Fibroblast of skin of right quadriceps (primary cell): Measurements from ENCODE around the gene DRAM1.
"Not testable (repeated sequence)": the region's sequence is repeated elsewhere in the genome, so short reads cannot be mapped to it uniquely, and the experiment has no call there.

ENCODE experiments used
- DNase-seq: peaks from one replicate; pipeline ENCODE4 v3.0.0-alpha.2; 2013

Gene DRAM1

DNA sequence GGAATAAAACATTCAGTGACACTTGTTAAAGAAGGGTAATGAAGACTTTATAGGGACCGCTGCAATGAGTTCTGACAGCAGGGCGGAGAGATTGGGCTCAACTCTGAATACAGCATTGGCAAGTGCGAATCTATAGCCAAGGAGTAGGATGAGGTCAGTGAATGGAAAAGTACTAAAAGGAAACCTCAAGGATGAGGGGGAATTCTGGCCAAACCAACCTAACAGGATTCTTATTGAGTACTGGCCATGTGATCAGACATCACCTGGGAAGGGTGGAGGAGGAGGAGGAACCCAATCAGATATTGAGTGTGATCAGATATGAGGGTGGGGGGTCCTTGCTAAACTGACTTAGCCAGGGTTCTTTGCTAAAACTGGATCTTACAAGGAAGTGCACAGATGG is 31.0 kb downstream of the DRAM1 start:
- DNase-seq = no peak

DNA sequence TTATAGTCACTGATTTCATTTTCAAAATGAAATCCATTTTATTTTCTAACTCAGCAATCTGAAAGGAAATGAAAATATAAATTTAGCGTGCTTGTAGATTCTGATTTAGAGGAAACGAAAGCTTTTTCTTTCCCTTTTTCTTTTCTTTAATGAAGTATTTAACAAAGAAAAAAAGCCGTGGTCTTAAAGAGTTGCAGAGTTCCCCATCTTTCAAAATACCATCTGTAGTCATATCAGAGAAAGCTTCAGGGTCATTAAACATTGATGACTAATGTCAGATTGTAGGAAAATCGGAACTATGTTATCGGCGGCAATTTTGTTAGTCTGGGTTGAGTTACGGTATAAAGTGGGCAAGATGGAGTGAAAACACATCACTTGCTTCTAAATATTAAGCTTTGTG is 32.3 kb downstream of the DRAM1 start:
- DNase-seq = no peak

DNA sequence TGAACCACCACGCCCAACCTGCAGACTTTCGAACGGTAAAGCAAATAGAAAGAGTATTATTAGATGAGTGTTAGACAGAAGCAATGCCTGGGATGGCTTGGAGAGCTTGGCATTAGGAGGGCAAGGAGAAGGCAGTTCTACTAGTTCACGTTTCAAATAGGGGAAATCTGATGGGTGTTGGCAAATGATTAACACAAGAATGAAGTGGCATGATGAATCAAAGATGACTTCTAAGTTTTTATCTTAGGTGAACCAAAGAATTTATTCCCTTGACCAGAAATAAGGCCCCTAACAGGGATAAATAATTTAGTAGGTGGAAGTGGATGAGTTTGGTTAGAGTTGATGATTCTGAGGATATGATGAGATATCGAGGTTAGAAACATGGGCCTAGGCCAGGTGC is 38.5 kb downstream of the DRAM1 start:
- no peak for DNase-seq

DNA sequence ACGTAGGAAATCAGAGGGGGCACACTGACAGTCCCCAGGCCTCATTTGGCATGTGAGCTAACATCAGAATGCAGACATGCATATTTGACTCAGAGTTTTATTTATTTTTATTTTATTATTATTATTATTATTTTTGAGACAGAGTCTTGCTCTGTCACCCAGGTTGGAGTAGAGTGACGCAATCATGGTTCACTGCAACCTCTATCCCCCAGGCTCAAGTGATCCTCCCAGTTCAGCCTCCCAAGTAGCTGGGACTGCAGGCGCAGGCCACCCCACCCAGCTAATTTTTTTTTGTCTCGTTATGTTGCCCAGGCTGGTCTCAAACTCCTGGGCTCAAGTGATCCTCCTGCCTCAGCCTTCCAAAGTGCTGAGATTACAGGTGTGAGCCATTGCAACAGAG is 41.4 kb downstream of the DRAM1 start:
- DNase-seq = not testable (repeated sequence)

DNA sequence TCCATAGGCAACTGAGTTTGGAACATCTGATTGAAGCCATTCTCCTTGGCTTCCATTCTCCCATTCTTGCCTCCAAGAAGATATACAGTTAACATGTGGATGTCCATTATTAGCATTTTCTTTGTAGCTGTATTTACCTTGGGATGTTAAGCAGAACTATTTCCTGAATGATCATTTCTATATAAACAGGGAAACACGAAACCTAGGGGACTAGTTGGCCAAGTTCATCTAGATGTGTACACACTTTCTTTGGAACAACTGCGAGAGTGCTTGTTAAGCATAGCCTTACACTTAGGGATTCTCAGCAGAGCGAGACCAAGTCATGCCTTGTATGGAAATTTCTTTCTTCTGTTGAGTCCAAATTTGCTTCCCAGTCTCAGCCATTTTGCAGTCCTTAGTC is 42.1 kb downstream of the DRAM1 start:
- DNase-seq = no peak

DNA sequence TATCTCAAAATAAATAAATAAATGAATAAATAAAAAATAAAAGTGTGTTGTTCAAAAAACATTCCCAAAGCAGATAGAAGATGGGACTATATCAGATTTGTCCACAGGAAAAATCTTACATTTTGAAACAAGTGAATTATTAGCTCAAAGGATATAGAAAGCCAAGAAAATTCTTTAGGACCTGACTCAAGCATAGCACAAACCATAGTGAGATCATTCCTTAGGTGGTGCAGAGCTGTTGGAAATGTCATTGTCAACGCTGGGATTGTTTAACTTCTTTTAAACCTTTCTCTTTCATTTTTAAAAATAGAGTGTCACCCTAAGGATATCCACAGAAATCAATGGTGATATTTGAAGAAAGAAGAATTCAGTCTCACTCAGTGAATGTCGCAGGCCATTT is 43.5 kb downstream of the DRAM1 start:
- no peak for DNase-seq

GRCh38 chr12:101923045-101923718 is 45.8 kb downstream of the DRAM1 start:
- DNase-seq = no peak

DNA sequence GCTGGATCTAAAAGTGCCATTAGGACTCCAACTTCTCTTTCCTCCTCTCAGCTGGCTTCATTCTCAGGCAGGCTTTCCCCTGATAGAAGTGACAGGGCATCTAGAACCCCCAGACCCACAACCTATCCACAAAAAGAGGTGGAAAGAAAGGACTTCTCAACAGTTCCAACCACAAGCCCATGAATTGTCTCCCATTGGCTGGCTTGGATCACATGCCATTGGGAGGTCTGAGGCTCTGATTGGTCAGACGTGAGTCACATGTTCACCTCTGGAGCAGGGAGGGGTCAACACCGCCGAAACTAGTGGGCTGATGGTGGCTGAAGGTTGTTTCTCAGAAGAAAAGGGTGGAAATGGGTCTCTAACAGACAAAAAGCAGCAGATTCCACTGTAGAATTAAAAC is 47.2 kb downstream of the DRAM1 start:
- DNase-seq = no peak

DNA sequence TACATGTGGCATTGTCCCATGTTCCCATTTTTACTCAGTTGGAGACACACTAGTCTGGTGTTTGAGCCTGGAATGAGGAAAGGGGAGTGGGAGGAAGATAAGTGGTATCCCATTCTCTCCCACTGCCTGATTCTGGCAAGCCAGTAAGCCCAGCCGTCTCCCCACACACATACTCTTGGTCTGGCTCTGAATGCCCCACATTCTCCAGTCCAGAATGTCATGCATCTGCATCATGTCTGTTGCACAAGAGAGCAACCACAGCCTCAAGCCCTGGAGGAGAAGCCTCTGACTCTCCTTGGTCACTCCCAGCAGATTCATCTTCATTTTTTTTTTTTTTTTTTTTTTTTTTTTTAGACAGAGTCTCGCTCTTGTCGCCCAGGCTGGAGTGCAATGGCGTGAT is 48.0 kb downstream of the DRAM1 start:
- peak; percentile 97 for DNase-seq

DNA sequence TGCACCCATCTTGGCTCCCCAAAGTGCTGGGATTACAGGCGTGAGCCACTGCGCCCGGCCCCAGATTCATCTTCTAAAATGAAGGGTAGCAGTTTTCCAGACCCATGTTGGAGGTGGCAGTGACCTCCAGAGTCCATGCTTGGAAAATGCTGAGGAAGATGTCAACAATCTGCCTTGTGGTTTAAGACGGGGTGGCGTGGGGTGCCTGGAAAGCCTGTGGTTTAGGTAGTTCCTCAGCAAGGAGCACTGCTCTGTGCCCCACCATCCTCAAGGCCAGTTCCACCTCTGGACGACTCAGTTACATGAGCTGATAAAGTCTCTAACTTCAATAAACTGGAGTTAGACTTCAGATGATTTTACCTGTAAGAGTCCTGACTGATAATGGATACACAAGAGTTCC is 48.6 kb downstream of the DRAM1 start:
- no peak for DNase-seq

DNA sequence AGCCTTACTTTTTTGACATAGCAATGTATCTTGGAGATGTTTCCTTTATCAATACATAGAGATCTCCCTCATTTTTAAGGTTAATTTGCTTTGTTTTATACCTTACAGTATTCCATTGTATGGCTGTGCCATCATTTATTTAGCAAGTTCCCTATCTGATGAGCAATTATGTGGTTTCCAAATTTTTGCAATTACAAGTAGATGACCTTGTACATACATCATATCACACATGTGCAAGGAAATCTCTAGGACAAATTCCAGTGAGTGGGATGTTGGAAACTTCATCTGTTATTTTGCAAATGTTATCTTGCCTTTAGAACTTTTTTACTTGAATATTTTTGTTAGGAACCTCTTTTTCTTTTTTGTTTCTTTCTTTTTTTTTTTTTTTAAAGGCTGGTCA is 49.7 kb downstream of the DRAM1 start:
- peak; percentile 54 for DNase-seq

GRCh38 chr12:101927999-101928398 is 50.6 kb downstream of the DRAM1 start:
- no peak for DNase-seq

- no peak for DNase-seq
Observed at GRCh38 chr12:101928556-101928955, 51.2 kb downstream of the DRAM1 start.

DNA sequence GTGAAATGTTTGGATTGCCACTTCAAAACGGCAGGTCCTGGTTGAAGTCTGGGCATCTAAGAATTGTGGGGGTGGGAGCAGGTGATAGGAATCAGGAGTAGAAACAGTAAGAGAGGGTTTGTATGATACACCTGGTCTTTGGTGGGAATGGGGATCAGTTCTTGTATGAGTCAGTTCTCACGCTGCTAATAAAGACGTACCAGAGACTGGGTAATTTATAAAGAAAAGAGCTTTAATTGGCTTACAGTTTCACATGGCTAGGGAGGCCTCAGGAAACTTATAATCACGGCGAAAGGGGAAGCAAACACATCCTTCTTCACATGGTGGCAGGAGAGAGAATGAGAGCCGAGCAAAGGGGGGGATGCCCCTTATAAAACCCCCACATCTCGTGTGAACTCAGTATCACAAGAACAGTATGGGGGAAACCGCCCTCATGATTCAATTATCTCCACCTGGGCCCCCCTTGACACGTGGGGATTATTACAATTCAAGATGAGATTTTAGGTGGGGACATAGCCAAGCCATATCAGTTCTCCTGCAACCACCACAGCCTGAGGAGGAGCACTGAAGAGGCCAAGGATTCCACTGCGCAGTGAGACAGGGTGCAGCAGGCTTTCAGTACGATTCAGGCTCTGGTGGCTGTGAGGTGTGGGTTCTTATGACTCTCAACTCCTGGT is 52.1 kb downstream of the DRAM1 start:
- DNase-seq = no peak

- no peak for DNase-seq
Observed at GRCh38 chr12:101931498-101932326, 54.3 kb downstream of the DRAM1 start.

DNA sequence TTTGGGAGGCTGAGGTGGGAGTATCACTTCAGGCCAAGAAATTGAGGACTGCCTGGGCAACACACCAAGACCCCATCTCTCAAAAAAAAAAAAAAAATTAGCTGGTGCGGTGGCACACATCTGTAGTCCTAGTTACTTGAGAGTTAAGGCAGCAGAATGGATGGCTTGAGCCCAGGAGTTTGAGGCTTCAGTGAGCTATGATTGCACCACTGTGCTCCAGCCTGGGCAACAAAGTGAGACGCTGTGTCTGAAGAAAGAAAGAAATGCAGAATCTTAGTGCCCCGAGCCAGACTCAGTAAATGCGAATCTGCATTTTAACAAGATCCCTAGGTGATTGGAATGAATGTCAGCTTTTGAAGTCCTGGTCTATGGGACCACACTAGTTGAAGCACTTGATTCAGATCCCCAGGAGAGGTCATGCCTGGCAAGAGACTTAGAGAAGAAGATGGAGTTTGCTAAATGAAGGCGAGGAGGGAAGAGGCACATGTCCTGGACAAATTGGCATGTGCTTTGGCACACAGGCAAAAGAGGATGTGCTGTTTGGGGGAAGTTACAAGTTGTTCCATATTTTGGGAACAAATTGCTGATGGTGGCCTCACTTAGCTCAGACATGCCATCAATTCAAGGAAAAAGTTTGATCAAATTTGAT is 56.6 kb downstream of the DRAM1 start:
- DNase-seq = no peak

DNA sequence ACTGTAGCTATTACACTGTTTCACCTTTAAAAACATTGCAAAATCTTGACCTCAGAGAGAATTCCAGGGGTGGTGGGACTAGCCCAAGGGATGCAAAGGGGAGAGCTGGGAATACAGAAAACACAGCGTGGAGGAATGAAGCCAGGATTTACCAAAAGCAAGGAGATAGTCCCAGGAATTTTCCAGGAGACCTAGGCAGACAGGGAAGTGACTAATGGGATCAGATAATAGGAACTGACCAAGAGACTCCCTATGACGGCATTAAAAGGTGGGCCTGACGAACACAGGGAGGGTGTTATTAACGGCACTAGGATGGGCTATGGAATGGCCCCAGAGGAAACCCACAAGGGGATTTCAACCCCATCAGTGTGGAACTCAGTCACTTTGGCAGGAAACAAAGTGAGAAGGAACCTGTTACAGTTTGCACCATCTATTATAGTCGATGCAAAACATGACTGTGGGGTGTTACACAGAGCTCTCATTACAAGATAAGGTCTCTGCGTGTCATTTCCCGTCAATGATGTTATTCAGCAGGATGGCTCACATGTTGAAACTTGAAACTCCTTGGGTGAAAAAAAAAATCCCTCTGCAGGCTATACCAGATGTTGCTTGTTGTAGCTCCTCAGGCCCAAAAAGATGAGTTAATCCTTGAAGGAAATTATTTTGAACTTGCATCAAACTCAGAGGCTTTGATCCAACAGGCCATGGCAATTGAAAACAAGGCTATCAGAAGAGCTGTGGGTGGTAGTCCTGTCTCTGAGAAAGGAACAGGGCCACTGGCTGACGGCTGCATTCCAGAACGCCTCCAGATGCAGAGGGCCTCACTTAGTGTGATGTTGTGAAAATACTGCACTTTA is 58.7 kb downstream of the DRAM1 start:
- peak; percentile 95 for DNase-seq

- DNase-seq = no peak
Observed at GRCh38 chr12:101939306-101939705, 61.9 kb downstream of the DRAM1 start.

DNA sequence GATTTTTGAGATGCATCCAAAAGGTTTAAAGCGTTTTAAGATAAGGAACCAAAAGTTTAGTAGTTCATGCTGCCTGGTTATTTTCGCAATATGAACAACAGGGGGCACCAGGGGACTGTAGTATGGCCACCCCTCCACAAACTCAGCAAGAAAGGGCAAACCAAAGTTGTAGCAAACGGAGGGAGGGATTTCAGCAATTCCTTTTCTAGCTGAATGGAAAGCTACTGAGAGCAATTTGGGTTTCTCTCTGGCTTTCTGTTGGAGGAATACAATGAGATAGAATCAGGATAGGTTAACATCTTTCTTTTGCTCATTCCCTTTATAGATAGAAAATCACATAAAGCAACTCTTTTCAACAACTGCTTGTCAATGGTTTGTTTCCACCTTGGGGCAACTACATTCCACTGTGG is 62.5 kb downstream of the DRAM1 start:
- DNase-seq = peak; percentile 70

DNA sequence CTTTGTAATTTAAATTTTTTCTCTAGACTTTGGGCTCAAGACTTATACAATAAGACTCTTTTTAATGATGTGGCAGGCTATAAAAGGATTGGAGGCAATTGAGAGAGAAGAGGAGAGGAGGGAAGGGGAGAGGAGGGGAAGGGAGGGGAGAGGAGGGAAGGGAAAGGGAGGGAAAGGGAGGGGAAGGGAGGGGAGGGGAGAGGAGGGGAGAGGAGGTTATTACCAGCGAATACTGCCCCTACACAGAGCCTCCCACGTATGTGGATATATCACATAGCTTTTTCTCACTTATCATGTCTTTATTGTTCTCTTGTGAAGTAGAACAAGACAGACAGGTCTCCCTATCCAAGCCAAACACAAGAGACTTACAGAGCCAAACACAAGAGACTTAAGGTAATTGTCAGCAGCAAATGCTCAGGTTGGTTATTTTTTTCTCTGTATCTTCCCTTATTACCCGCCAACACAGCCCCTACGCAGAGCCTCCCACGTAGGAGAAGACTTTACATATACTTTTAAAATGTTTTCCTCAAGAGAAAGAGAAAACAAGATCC is 63.1 kb downstream of the DRAM1 start:
- DNase-seq = no peak

GRCh38 chr12:101941306-101942249 is 64.2 kb downstream of the DRAM1 start:
- DNase-seq = no peak
